Liver (tissue), 9 donors: ENCODE measurements around the gene RABL6. TPM values are rescaled to one million over a fixed set of nuclear protein-coding genes. Genes with fewer than 3 reads are reported as not detected.
A peak's percentile ranks its signal among the peaks of the same experiment; 100 is the strongest.

Experiments used
- DNase-seq: peaks from one replicate; pipeline ENCODE4 v3.0.0-alpha.2; 2017; ENCODE audit warnings: low spot score
- H3K27ac ChIP-seq, 2 donors: one replicate each; pipeline ENCODE4 v1.7.0; 2013; ENCODE audit warnings: inconsistent platforms in 2 of 2, low read length in 2 of 2, control low read depth in 1 of 2, low read depth in 1 of 2, mild to moderate bottlenecking in 1 of 2
- H3K27me3 ChIP-seq, 4 donors: one replicate each; pipeline versions ENCODE4 v1.6.1 to v1.7.0; 2013; ENCODE audit warnings: low read length in 3 of 4, inconsistent platforms in 1 of 4, mild to moderate bottlenecking in 1 of 4, moderate library complexity in 1 of 4; ENCODE audit not compliant: control insufficient read depth in 4 of 4, insufficient read depth in 4 of 4
- H3K36me3 ChIP-seq, 4 donors: one replicate each; pipeline versions ENCODE4 v1.6.1 to v1.7.0; 2013; ENCODE audit warnings: low read length in 3 of 4, mild to moderate bottlenecking in 3 of 4, low read depth in 1 of 4, moderate library complexity in 1 of 4; ENCODE audit not compliant: control insufficient read depth in 4 of 4, insufficient read depth in 3 of 4
- H3K4me1 ChIP-seq, 4 donors: one replicate each; pipeline versions ENCODE4 v1.6.1 to v1.7.0; 2013; ENCODE audit warnings: low read length in 3 of 4, mild to moderate bottlenecking in 3 of 4, moderate library complexity in 1 of 4; ENCODE audit not compliant: control insufficient read depth in 4 of 4, insufficient read depth in 4 of 4
- H3K4me3 ChIP-seq, 3 donors: one replicate each; pipeline versions ENCODE4 v1.6.1 to v1.7.0; 2013; ENCODE audit warnings: low read length in 3 of 3, control low read depth in 1 of 3, low read depth in 1 of 3, mild to moderate bottlenecking in 1 of 3
- H3K9ac ChIP-seq, 2 donors: one replicate each; pipeline ENCODE4 v1.7.0; 2013; ENCODE audit warnings: low read length in 2 of 2, mild to moderate bottlenecking in 2 of 2, moderate library complexity in 2 of 2, control low read depth in 1 of 2, low read depth in 1 of 2
- H3K9me3 ChIP-seq, 4 donors: one replicate each; pipeline versions ENCODE4 v1.6.1 to v1.7.0; 2013; ENCODE audit warnings: low read length in 3 of 4; ENCODE audit not compliant: control insufficient read depth in 4 of 4
- EGR1 ChIP-seq, 2 donors: IDR thresholded peaks; 2 replicates each; pipeline ENCODE4 v1.6.1; 2016 to 2018; ENCODE audit warnings: antibody characterized with exemption in 2 of 2, low read depth in 2 of 2
- FOXA1 ChIP-seq: IDR thresholded peaks from 2 replicates; pipeline ENCODE4 v1.6.1; 2016; ENCODE audit warnings: antibody characterized with exemption
- GABPA ChIP-seq, 2 donors: IDR thresholded peaks in 1 of 2; conservative IDR thresholded peaks in 1 of 2; 2 replicates each; pipeline ENCODE4 v1.6.1; 2016; ENCODE audit warnings: antibody characterized with exemption in 2 of 2, mild to moderate bottlenecking in 1 of 2, moderate library complexity in 1 of 2
- HNF4A ChIP-seq, 2 donors: conservative IDR thresholded peaks; 2 replicates each; pipeline ENCODE4 v1.6.1; 2016; ENCODE audit warnings: antibody characterized with exemption in 2 of 2, mild to moderate bottlenecking in 2 of 2
- HNF4G ChIP-seq: IDR thresholded peaks from 2 replicates; pipeline ENCODE4 v1.6.1; 2016; ENCODE audit warnings: antibody characterized with exemption
- JUND ChIP-seq, 2 donors: IDR thresholded peaks; 2 replicates each; pipeline ENCODE4 v1.6.1; 2016; ENCODE audit warnings: antibody characterized with exemption in 2 of 2
- RAD21 ChIP-seq, 2 donors: IDR thresholded peaks; 2 replicates each; pipeline ENCODE4 v1.6.1; 2016; ENCODE audit warnings: antibody characterized with exemption in 2 of 2, mild to moderate bottlenecking in 2 of 2
- RXRA ChIP-seq, 2 donors: IDR thresholded peaks; 2 replicates each; pipeline ENCODE4 v1.6.1; 2017 to 2018; ENCODE audit warnings: antibody characterized with exemption in 2 of 2, mild to moderate bottlenecking in 1 of 2
- SP1 ChIP-seq: IDR thresholded peaks from 2 replicates; pipeline ENCODE4 v1.6.1; 2018; ENCODE audit warnings: antibody characterized with exemption, mild to moderate bottlenecking
- WGBS: extraction: QIAGEN DNeasy Blood & Tissue Kit; methylation state at CpG from one replicate; pipeline ENCODE4 v1.1.7; 2013; 5-methylcytosine and 5-hydroxymethylcytosine counted together
- polyA plus RNA-seq, 2 donors: library from polyadenylated mRNA; stranded (reverse) in 1 of 2; unstranded in 1 of 2; fragments of 200-250 nt in 1 of 2; fragments of >200 nt in 1 of 2; fragmentation: Nextera tagmentation in 1 of 2; extraction: Ambion mirVana in 1 of 2; gene quantifications; one replicate each; pipeline versions ENCODE4 v1.2.1 to v1.2.3, GENCODE V29; 2013 to 2015
- total RNA-seq, 2 donors: library from RNA; depleted of rRNA; stranded (reverse); fragments of >200 nt; gene quantifications; one replicate each; pipeline ENCODE4 v1.2.3, GENCODE V29; 2014
- TF ChIP-seq, protein P1 (sequence below): fragments of 150-350 bp; IDR thresholded peaks from 2 replicates; pipeline ENCODE4 v1.5.1; 2017; ENCODE audit warnings: improper control_type of control experiment, low read depth, low read length; ENCODE audit not compliant: missing input control
- TF ChIP-seq, protein P2 (sequence below): IDR thresholded peaks from 2 replicates; pipeline ENCODE4 v1.6.1; 2016; ENCODE audit warnings: antibody characterized with exemption
- TF ChIP-seq, protein P3 (sequence below): IDR thresholded peaks from 2 replicates; pipeline ENCODE4 v1.6.1; 2016; ENCODE audit warnings: antibody characterized with exemption
- TF ChIP-seq, protein P4 (sequence below): IDR thresholded peaks from 2 replicates; pipeline ENCODE4 v1.6.1; 2016; ENCODE audit warnings: antibody characterized with exemption
- TF ChIP-seq, protein P5 (sequence below): IDR thresholded peaks from 2 replicates; pipeline ENCODE4 v1.6.1; 2016; ENCODE audit warnings: antibody characterized with exemption, mild to moderate bottlenecking
- donor health status: healthy.
- donor health status: healthy.
- donor health status: healthy.
- donor health status: healthy.
- donor health status: healthy.

Gene RABL6
- total and polyA plus RNA-seq, 4 donors = 3.6 to 32.6 (median 10.7) TPM

DNA sequence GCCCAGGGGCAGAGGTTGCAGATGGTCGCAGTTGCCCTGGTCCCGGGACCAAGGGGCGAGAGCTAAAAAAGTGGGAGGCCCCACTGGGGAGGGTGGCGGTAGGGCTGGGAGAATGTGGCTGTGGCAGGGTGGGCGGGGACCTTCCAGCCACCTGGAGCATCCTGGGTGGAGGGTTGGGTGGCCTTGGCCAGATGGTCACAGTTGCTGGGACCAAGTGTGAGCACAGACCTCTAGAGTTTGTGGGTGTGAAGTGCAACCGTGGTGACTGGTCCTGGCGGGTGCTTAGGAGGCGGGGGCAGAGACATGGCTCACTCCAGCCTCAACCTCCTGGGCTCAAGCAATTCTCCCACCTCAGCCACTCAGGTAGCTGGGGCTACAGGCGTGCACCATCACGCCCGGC lies 72.9 kb downstream of the RABL6 start:
- H3K36me3 ChIP-seq = no peaks in the 10 kb centered on the region
- DNase-seq = no peak

DNA sequence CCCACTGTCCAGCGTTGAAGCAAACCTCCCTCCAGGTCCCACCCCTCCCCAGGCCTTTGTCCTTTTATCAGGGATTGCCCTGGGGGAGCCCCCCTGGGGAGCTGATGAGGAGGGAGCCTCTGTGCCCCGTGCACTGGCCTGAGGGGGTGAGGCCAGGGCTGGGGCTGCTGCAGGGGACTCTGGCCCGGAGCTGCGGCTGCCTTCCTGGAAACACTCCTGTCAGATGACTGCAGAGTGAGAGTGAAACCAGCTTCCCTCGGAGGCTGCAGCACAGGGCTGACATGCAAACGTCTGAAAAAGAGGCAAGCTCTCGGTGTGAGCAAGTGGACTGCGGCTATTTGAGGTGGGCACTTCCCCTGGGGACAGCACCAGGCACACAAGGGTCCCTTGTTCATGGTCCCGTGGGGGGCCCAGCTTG lies 74.0 kb downstream of the RABL6 start:
- H3K9ac ChIP-seq = no peak overlapping the region
- no peak for TF ChIP-seq HNF4G
- no peak for TF ChIP-seq FOXA1
- TF ChIP-seq SP1 = peak; percentile 44
- no peak for DNase-seq

More for the DNA sequence above, 72.9 kb downstream of the RABL6 start:
- Histone ChIP-seq H3K4me3 (no peak overlapping the region), H3K9ac (no peak overlapping the region), H3K4me1 (peaks cover 8 to 24% (median 14%) of the 10 kb centered on the region in 4 donors), H3K27me3 (no peaks in the 10 kb centered on the region), H3K27ac (no peak overlapping the region), H3K9me3 (no peaks in the 10 kb centered on the region)
- TF ChIP-seq, protein P1, sequence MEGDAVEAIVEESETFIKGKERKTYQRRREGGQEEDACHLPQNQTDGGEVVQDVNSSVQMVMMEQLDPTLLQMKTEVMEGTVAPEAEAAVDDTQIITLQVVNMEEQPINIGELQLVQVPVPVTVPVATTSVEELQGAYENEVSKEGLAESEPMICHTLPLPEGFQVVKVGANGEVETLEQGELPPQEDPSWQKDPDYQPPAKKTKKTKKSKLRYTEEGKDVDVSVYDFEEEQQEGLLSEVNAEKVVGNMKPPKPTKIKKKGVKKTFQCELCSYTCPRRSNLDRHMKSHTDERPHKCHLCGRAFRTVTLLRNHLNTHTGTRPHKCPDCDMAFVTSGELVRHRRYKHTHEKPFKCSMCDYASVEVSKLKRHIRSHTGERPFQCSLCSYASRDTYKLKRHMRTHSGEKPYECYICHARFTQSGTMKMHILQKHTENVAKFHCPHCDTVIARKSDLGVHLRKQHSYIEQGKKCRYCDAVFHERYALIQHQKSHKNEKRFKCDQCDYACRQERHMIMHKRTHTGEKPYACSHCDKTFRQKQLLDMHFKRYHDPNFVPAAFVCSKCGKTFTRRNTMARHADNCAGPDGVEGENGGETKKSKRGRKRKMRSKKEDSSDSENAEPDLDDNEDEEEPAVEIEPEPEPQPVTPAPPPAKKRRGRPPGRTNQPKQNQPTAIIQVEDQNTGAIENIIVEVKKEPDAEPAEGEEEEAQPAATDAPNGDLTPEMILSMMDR = no peak
- no peak for TF ChIP-seq HNF4A (conservative IDR thresholded peaks at IDR 0.05)
- TF ChIP-seq EGR1 (IDR thresholded peaks at IDR 0.05; ENCODE audit: low read depth in 2 of 2) = no peak
- TF ChIP-seq, protein P2, sequence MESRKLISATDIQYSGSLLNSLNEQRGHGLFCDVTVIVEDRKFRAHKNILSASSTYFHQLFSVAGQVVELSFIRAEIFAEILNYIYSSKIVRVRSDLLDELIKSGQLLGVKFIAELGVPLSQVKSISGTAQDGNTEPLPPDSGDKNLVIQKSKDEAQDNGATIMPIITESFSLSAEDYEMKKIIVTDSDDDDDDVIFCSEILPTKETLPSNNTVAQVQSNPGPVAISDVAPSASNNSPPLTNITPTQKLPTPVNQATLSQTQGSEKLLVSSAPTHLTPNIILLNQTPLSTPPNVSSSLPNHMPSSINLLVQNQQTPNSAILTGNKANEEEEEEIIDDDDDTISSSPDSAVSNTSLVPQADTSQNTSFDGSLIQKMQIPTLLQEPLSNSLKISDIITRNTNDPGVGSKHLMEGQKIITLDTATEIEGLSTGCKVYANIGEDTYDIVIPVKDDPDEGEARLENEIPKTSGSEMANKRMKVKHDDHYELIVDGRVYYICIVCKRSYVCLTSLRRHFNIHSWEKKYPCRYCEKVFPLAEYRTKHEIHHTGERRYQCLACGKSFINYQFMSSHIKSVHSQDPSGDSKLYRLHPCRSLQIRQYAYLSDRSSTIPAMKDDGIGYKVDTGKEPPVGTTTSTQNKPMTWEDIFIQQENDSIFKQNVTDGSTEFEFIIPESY = no peak
- no peak for TF ChIP-seq RXRA (IDR thresholded peaks at IDR 0.05)
- TF ChIP-seq JUND (IDR thresholded peaks at IDR 0.05) = no peak
- TF ChIP-seq, protein P3, sequence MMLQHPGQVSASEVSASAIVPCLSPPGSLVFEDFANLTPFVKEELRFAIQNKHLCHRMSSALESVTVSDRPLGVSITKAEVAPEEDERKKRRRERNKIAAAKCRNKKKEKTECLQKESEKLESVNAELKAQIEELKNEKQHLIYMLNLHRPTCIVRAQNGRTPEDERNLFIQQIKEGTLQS = no peak
- TF ChIP-seq, protein P4, sequence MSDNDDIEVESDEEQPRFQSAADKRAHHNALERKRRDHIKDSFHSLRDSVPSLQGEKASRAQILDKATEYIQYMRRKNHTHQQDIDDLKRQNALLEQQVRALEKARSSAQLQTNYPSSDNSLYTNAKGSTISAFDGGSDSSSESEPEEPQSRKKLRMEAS = no peak
- TF ChIP-seq, protein P5, sequence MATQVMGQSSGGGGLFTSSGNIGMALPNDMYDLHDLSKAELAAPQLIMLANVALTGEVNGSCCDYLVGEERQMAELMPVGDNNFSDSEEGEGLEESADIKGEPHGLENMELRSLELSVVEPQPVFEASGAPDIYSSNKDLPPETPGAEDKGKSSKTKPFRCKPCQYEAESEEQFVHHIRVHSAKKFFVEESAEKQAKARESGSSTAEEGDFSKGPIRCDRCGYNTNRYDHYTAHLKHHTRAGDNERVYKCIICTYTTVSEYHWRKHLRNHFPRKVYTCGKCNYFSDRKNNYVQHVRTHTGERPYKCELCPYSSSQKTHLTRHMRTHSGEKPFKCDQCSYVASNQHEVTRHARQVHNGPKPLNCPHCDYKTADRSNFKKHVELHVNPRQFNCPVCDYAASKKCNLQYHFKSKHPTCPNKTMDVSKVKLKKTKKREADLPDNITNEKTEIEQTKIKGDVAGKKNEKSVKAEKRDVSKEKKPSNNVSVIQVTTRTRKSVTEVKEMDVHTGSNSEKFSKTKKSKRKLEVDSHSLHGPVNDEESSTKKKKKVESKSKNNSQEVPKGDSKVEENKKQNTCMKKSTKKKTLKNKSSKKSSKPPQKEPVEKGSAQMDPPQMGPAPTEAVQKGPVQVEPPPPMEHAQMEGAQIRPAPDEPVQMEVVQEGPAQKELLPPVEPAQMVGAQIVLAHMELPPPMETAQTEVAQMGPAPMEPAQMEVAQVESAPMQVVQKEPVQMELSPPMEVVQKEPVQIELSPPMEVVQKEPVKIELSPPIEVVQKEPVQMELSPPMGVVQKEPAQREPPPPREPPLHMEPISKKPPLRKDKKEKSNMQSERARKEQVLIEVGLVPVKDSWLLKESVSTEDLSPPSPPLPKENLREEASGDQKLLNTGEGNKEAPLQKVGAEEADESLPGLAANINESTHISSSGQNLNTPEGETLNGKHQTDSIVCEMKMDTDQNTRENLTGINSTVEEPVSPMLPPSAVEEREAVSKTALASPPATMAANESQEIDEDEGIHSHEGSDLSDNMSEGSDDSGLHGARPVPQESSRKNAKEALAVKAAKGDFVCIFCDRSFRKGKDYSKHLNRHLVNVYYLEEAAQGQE = no peak
- TF ChIP-seq GABPA (IDR thresholded peaks at IDR 0.05 in 1 of 2, conservative IDR thresholded peaks at IDR 0.05 in 1 of 2) = no peak
- TF ChIP-seq RAD21 (IDR thresholded peaks at IDR 0.05) = no peak
- 84% methylated on average over 11 of the region's 11 CpGs for WGBS

More for the DNA sequence above, 74.0 kb downstream of the RABL6 start:
- Histone ChIP-seq H3K27ac (peak overlapping the region; percentile 48 to 83), H3K4me1 (peaks cover 8 to 28% (median 16%) of the 10 kb centered on the region in 4 donors), H3K9me3 (no peaks in the 10 kb centered on the region), H3K27me3 (no peaks in the 10 kb centered on the region), H3K36me3 (no peaks in the 10 kb centered on the region), H3K4me3 (no peak overlapping the region)
- WGBS = 27% methylated on average over 9 of the region's 9 CpGs
